Measurements from ENCODE around the gene RPS6KA2.

Gene RPS6KA2

GRCh38 chr6:166488701-166489100 lies 138.3 kb downstream of the RPS6KA2 start:
- TF ChIP-seq ZFX (IDR thresholded peaks at IDR 0.05; ENCODE audit: borderline replicate concordance) (no peak), CTCF (IDR thresholded peaks at IDR 0.05) (no peak)
- H3K27ac ChIP-seq = no peak overlapping the region

- TF ChIP-seq CTCF (IDR thresholded peaks at IDR 0.05) = no peak
- TF ChIP-seq ZFX (IDR thresholded peaks at IDR 0.05; ENCODE audit: borderline replicate concordance) = no peak
- no peak overlapping the region for H3K27ac ChIP-seq
Observed at GRCh38 chr6:166488076-166488685, 138.9 kb downstream of the RPS6KA2 start.

GRCh38 chr6:166487148-166487547 lies 139.9 kb downstream of the RPS6KA2 start:
- H3K27ac ChIP-seq = no peak overlapping the region
- TF ChIP-seq CTCF (IDR thresholded peaks at IDR 0.05) (no peak), ZFX (IDR thresholded peaks at IDR 0.05; ENCODE audit: borderline replicate concordance) (no peak)

- no peak overlapping the region for H3K27ac ChIP-seq
- TF ChIP-seq ZFX (IDR thresholded peaks at IDR 0.05; ENCODE audit: borderline replicate concordance) (no peak), CTCF (IDR thresholded peaks at IDR 0.05) (no peak)
Observed at GRCh38 chr6:166486536-166486880, 140.5 kb downstream of the RPS6KA2 start.

GRCh38 chr6:166485651-166486535 lies 141.2 kb downstream of the RPS6KA2 start:
- TF ChIP-seq ZFX (IDR thresholded peaks at IDR 0.05; ENCODE audit: borderline replicate concordance) = no peak
- no peak for TF ChIP-seq CTCF (IDR thresholded peaks at IDR 0.05)
- no peak overlapping the region for H3K27ac ChIP-seq

DNA sequence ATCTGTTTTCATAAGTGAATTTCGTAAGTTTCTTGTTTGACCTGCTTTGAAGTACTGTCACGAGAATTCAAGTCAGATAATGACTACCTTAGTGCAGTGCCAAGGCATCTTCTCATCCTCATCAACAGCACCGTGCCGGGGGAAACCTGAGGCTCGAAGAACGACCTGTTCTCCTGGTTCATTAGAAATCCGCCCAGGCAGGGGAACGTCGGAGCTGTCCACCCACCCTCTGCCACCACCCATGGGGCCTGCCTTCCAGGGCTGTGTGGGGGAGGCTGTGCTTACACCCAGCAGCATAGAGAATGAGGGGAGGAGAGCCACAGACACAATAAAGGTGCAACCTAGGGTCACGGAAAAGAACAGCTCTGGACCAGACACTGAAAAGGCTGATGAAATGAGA lies 142.2 kb downstream of the RPS6KA2 start:
- TF ChIP-seq ZFX (IDR thresholded peaks at IDR 0.05; ENCODE audit: borderline replicate concordance) (no peak), CTCF (IDR thresholded peaks at IDR 0.05) (no peak)
- no peak overlapping the region for H3K27ac ChIP-seq

Data from 22Rv1 (cell line).